GM23338 (cell line): ENCODE results near the gene ABCC5. TPM values are rescaled to one million over a fixed set of nuclear protein-coding genes. Genes with fewer than 3 reads are reported as not detected.

Experiments used
- ATAC-seq: fragments of 200-7000 bp; cut with Tn5 transposase; 3 replicates; pipeline ENCODE4 v1.9.1; 2020
- DNase-seq: peaks from one replicate; pipeline ENCODE4 v3.0.0-alpha.2; 2015; ENCODE audit warnings: low spot score
- H2AFZ ChIP-seq: fragments of 200-600 bp; sonication (generic); 2 replicates; pipeline ENCODE4 v1.8.0; 2016; ENCODE audit warnings: antibody characterized with exemption, mild to moderate bottlenecking, moderate library complexity
- H3F3A ChIP-seq: fragments of 200-600 bp; sonication (generic); replicated peaks from 2 replicates; pipeline ENCODE4 v1.8.0; 2017; ENCODE audit warnings: antibody characterized with exemption, mixed run types, low read depth
- H3K27ac ChIP-seq: fragments of 200-600 bp; sonication (generic); 2 replicates; pipeline ENCODE4 v1.6.1; 2016; ENCODE audit warnings: low read depth
- H3K27me3 ChIP-seq: fragments of 200-600 bp; sonication (generic); 2 replicates; pipeline ENCODE4 v1.8.0; 2016; ENCODE audit warnings: mild to moderate bottlenecking, mixed run types, moderate library complexity; ENCODE audit not compliant: insufficient read depth
- H3K36me3 ChIP-seq: fragments of 200-600 bp; sonication (generic); 2 replicates; pipeline ENCODE4 v1.8.0; 2016; ENCODE audit warnings: mild to moderate bottlenecking; ENCODE audit not compliant: insufficient read depth
- H3K4me1 ChIP-seq: fragments of 200-600 bp; sonication (generic); 2 replicates; pipeline ENCODE4 v1.8.0; 2016; ENCODE audit warnings: mild to moderate bottlenecking, moderate library complexity; ENCODE audit not compliant: insufficient read depth
- H3K4me2 ChIP-seq: fragments of 200-600 bp; sonication (generic); 2 replicates; pipeline ENCODE4 v1.7.1; 2017; ENCODE audit warnings: mixed run types
- H3K4me3 ChIP-seq: fragments of 200-600 bp; sonication (generic); 2 replicates; pipeline ENCODE4 v1.6.1; 2016; ENCODE audit warnings: mixed run types
- H3K79me2 ChIP-seq: fragments of 200-600 bp; sonication (generic); replicated peaks from 2 replicates; pipeline ENCODE4 v1.8.0; 2017; ENCODE audit warnings: mild to moderate bottlenecking; ENCODE audit not compliant: insufficient read depth
- H3K9me2 ChIP-seq: fragments of 200-600 bp; sonication (generic); 2 replicates; pipeline ENCODE4 v1.8.0; 2017; ENCODE audit not compliant: insufficient read depth
- H4K20me1 ChIP-seq: fragments of 200-600 bp; sonication (generic); replicated peaks from 2 replicates; pipeline ENCODE4 v1.8.0; 2017; ENCODE audit warnings: mild to moderate bottlenecking; ENCODE audit not compliant: insufficient read depth
- H3K27ac Mint-ChIP-seq: 2 replicates; pipeline ENCODE4 v1.8.0; 2020; ENCODE audit warnings: inconsistent platforms, mild to moderate bottlenecking, moderate library complexity, mixed read lengths
- H3K27me3 Mint-ChIP-seq: 3 replicates; pipeline ENCODE4 v1.8.0; 2022; ENCODE audit warnings: low read depth, mild to moderate bottlenecking, moderate library complexity, mixed read lengths, inconsistent platforms; ENCODE audit not compliant: insufficient read depth, poor library complexity
- H3K36me3 Mint-ChIP-seq: 3 replicates; pipeline ENCODE4 v1.8.0; 2021; ENCODE audit warnings: low read depth, mild to moderate bottlenecking, inconsistent platforms, moderate library complexity, mixed read lengths
- H3K4me1 Mint-ChIP-seq: 3 replicates; pipeline ENCODE4 v1.8.0; 2020; ENCODE audit warnings: mild to moderate bottlenecking, inconsistent platforms, mixed read lengths
- H3K4me3 Mint-ChIP-seq: 3 replicates; pipeline ENCODE4 v1.8.0; 2021; ENCODE audit warnings: moderate library complexity, mild to moderate bottlenecking, inconsistent platforms, mixed read lengths
- H3K9me3 Mint-ChIP-seq: 3 replicates; pipeline ENCODE4 v1.8.0; 2020; ENCODE audit warnings: moderate library complexity, mild to moderate bottlenecking, inconsistent platforms, mixed read lengths
- CREB1 ChIP-seq: fragments of 250-450 bp; sonication (Bioruptor Pico); IDR thresholded peaks from 2 replicates; pipeline ENCODE4 v1.5.0; 2020; ENCODE audit warnings: low read depth, mild to moderate bottlenecking, moderate library complexity
- EZH2 ChIP-seq: fragments of 200-600 bp; sonication (generic); IDR thresholded peaks from one replicate; pipeline ENCODE4 v1.8.0; 2017; ENCODE audit warnings: antibody characterized with exemption, mild to moderate bottlenecking, low read depth; ENCODE audit not compliant: unreplicated experiment
- EZH2phosphoT487 ChIP-seq: fragments of 200-600 bp; sonication (generic); IDR thresholded peaks from one replicate; pipeline ENCODE4 v1.8.1; 2018; ENCODE audit warnings: antibody characterized with exemption; ENCODE audit not compliant: unreplicated experiment
- JUNB ChIP-seq: IDR thresholded peaks from one replicate; pipeline ENCODE4 v1.6.1; 2016; ENCODE audit warnings: antibody characterized with exemption; ENCODE audit not compliant: unreplicated experiment
- NANOG ChIP-seq: IDR thresholded peaks from 2 replicates; pipeline ENCODE4 v1.6.1; 2016; ENCODE audit warnings: antibody characterized with exemption, borderline replicate concordance
- POLR2AphosphoS5 ChIP-seq: IDR thresholded peaks from 2 replicates; pipeline ENCODE4 v1.6.1; 2016; ENCODE audit warnings: antibody characterized with exemption, low read depth
- STAT1 ChIP-seq: IDR thresholded peaks from one replicate; pipeline ENCODE4 v1.6.1; 2016; ENCODE audit warnings: antibody characterized with exemption; ENCODE audit not compliant: unreplicated experiment
- ZNF114 ChIP-seq: fragments of 250-450 bp; sonication (Bioruptor Pico); IDR thresholded peaks from 2 replicates; pipeline ENCODE4 v1.5.0; 2020; ENCODE audit warnings: mild to moderate bottlenecking, moderate library complexity
- ZNF331 ChIP-seq: fragments of 250-450 bp; sonication (Bioruptor Pico); IDR thresholded peaks from 2 replicates; pipeline ENCODE4 v1.5.0; 2020; ENCODE audit warnings: low read depth, mild to moderate bottlenecking, moderate library complexity
- polyA plus RNA-seq: library from polyadenylated mRNA; unstranded; fragments of >200 nt; fragmentation: Nextera tagmentation; extraction: Ambion mirVana; gene quantifications from 2 replicates; pipeline ENCODE4 v1.2.1, GENCODE V29; 2016
- total RNA-seq: library from RNA; depleted of rRNA; stranded (reverse); fragments of >200 nt; shearing (Covaris generic); gene quantifications from 2 replicates; pipeline ENCODE4 v1.2.3, GENCODE V29; 2014
- TF ChIP-seq, protein P1 (sequence below): IDR thresholded peaks from 2 replicates; pipeline ENCODE4 v1.6.1; 2016; ENCODE audit warnings: antibody characterized with exemption
- TF ChIP-seq, protein P2 (sequence below), 2 experiments: fragments of 200-600 bp in 1 of 2; sonication (generic) in 1 of 2; conservative IDR thresholded peaks; 2 replicates each; pipeline versions ENCODE4 v1.5.1 to v1.6.1; 2016 to 2017; ENCODE audit warnings: antibody characterized with exemption in 2 of 2, low read depth in 2 of 2, mild to moderate bottlenecking in 2 of 2, moderate library complexity in 1 of 2
- TF ChIP-seq, protein P3 (sequence below): IDR thresholded peaks from one replicate; pipeline ENCODE4 v1.6.1; 2018; ENCODE audit warnings: antibody characterized with exemption; ENCODE audit not compliant: unreplicated experiment
- TF ChIP-seq, protein P4 (sequence below): fragments of 250-450 bp; sonication (Bioruptor Pico); IDR thresholded peaks from 2 replicates; pipeline ENCODE4 v1.5.0; 2020; ENCODE audit warnings: mild to moderate bottlenecking, moderate library complexity

Gene ABCC5
- total and polyA plus RNA-seq, 2 experiments from 2014 or later, result 14.0 to 39.9 TPM

DNA sequence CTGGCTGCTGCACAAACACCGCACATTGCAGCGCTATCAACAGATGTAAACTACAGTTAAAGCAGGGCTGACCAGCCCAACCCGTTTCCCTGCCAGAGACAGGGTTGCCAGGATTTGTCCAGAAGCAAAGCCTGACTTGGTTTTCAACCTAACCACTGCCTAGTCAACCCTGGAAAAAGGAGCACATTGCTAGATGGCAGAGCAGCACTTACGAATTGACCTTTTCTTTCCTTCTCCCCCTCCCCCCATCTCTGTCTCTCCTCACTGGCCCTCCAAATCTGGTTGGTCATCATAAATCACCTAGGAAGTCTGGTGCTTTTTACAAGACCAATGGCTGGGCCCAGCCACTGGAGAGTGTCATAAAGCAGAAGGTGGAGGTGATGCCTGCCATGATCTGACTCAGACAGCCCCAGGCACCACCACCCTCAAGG is 51.3 kb downstream of the ABCC5 start:
- Mint-ChIP-seq H3K27ac (peak overlapping the region; percentile 62), H3K36me3 (peaks cover 37% of the 10 kb centered on the region)

More for the DNA sequence above, 51.3 kb downstream of the ABCC5 start:
- Mint-ChIP-seq H3K9me3 (no peaks in the 10 kb centered on the region), H3K4me3 (no peak overlapping the region), H3K4me1 (no peaks in the 10 kb centered on the region), H3K27me3 (no peaks in the 10 kb centered on the region)
- Histone ChIP-seq H3K4me2 (no peak overlapping the region), H3K36me3 (0 out of 2 replicates have a peak, but pooled peaks cover 3% of the 10 kb centered on the region), H3K4me3 (no peak overlapping the region), H3K27ac (no peak overlapping the region), H2AFZ (no peak overlapping the region), H3K9me2 (no peaks in the 10 kb centered on the region), H3K4me1 (no peaks in the 10 kb centered on the region), H4K20me1 (no peaks in the 10 kb centered on the region; the same call in 1 of the 2 replicates), H3K79me2 (no peaks in the 10 kb centered on the region), H3F3A (no peaks in the 10 kb centered on the region), H3K27me3 (no peaks in the 10 kb centered on the region)
- TF ChIP-seq, protein P1, sequence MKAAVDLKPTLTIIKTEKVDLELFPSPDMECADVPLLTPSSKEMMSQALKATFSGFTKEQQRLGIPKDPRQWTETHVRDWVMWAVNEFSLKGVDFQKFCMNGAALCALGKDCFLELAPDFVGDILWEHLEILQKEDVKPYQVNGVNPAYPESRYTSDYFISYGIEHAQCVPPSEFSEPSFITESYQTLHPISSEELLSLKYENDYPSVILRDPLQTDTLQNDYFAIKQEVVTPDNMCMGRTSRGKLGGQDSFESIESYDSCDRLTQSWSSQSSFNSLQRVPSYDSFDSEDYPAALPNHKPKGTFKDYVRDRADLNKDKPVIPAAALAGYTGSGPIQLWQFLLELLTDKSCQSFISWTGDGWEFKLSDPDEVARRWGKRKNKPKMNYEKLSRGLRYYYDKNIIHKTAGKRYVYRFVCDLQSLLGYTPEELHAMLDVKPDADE, result no peak
- TF ChIP-seq, protein P2, sequence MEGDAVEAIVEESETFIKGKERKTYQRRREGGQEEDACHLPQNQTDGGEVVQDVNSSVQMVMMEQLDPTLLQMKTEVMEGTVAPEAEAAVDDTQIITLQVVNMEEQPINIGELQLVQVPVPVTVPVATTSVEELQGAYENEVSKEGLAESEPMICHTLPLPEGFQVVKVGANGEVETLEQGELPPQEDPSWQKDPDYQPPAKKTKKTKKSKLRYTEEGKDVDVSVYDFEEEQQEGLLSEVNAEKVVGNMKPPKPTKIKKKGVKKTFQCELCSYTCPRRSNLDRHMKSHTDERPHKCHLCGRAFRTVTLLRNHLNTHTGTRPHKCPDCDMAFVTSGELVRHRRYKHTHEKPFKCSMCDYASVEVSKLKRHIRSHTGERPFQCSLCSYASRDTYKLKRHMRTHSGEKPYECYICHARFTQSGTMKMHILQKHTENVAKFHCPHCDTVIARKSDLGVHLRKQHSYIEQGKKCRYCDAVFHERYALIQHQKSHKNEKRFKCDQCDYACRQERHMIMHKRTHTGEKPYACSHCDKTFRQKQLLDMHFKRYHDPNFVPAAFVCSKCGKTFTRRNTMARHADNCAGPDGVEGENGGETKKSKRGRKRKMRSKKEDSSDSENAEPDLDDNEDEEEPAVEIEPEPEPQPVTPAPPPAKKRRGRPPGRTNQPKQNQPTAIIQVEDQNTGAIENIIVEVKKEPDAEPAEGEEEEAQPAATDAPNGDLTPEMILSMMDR (conservative IDR thresholded peaks at IDR 0.05; ENCODE audit: low read depth in 2 of 2), result no peak
- TF ChIP-seq NANOG (no peak), CREB1 (CRISPR knock-in tag) (no peak), JUNB (no peak), STAT1 (no peak), ZNF331 (CRISPR knock-in tag) (no peak), ZNF114 (CRISPR knock-in tag) (no peak), POLR2AphosphoS5 (no peak), EZH2 (no peak), EZH2phosphoT487 (no peak)
- TF ChIP-seq, protein P3, sequence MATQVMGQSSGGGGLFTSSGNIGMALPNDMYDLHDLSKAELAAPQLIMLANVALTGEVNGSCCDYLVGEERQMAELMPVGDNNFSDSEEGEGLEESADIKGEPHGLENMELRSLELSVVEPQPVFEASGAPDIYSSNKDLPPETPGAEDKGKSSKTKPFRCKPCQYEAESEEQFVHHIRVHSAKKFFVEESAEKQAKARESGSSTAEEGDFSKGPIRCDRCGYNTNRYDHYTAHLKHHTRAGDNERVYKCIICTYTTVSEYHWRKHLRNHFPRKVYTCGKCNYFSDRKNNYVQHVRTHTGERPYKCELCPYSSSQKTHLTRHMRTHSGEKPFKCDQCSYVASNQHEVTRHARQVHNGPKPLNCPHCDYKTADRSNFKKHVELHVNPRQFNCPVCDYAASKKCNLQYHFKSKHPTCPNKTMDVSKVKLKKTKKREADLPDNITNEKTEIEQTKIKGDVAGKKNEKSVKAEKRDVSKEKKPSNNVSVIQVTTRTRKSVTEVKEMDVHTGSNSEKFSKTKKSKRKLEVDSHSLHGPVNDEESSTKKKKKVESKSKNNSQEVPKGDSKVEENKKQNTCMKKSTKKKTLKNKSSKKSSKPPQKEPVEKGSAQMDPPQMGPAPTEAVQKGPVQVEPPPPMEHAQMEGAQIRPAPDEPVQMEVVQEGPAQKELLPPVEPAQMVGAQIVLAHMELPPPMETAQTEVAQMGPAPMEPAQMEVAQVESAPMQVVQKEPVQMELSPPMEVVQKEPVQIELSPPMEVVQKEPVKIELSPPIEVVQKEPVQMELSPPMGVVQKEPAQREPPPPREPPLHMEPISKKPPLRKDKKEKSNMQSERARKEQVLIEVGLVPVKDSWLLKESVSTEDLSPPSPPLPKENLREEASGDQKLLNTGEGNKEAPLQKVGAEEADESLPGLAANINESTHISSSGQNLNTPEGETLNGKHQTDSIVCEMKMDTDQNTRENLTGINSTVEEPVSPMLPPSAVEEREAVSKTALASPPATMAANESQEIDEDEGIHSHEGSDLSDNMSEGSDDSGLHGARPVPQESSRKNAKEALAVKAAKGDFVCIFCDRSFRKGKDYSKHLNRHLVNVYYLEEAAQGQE, result no peak
- TF ChIP-seq, protein P4, sequence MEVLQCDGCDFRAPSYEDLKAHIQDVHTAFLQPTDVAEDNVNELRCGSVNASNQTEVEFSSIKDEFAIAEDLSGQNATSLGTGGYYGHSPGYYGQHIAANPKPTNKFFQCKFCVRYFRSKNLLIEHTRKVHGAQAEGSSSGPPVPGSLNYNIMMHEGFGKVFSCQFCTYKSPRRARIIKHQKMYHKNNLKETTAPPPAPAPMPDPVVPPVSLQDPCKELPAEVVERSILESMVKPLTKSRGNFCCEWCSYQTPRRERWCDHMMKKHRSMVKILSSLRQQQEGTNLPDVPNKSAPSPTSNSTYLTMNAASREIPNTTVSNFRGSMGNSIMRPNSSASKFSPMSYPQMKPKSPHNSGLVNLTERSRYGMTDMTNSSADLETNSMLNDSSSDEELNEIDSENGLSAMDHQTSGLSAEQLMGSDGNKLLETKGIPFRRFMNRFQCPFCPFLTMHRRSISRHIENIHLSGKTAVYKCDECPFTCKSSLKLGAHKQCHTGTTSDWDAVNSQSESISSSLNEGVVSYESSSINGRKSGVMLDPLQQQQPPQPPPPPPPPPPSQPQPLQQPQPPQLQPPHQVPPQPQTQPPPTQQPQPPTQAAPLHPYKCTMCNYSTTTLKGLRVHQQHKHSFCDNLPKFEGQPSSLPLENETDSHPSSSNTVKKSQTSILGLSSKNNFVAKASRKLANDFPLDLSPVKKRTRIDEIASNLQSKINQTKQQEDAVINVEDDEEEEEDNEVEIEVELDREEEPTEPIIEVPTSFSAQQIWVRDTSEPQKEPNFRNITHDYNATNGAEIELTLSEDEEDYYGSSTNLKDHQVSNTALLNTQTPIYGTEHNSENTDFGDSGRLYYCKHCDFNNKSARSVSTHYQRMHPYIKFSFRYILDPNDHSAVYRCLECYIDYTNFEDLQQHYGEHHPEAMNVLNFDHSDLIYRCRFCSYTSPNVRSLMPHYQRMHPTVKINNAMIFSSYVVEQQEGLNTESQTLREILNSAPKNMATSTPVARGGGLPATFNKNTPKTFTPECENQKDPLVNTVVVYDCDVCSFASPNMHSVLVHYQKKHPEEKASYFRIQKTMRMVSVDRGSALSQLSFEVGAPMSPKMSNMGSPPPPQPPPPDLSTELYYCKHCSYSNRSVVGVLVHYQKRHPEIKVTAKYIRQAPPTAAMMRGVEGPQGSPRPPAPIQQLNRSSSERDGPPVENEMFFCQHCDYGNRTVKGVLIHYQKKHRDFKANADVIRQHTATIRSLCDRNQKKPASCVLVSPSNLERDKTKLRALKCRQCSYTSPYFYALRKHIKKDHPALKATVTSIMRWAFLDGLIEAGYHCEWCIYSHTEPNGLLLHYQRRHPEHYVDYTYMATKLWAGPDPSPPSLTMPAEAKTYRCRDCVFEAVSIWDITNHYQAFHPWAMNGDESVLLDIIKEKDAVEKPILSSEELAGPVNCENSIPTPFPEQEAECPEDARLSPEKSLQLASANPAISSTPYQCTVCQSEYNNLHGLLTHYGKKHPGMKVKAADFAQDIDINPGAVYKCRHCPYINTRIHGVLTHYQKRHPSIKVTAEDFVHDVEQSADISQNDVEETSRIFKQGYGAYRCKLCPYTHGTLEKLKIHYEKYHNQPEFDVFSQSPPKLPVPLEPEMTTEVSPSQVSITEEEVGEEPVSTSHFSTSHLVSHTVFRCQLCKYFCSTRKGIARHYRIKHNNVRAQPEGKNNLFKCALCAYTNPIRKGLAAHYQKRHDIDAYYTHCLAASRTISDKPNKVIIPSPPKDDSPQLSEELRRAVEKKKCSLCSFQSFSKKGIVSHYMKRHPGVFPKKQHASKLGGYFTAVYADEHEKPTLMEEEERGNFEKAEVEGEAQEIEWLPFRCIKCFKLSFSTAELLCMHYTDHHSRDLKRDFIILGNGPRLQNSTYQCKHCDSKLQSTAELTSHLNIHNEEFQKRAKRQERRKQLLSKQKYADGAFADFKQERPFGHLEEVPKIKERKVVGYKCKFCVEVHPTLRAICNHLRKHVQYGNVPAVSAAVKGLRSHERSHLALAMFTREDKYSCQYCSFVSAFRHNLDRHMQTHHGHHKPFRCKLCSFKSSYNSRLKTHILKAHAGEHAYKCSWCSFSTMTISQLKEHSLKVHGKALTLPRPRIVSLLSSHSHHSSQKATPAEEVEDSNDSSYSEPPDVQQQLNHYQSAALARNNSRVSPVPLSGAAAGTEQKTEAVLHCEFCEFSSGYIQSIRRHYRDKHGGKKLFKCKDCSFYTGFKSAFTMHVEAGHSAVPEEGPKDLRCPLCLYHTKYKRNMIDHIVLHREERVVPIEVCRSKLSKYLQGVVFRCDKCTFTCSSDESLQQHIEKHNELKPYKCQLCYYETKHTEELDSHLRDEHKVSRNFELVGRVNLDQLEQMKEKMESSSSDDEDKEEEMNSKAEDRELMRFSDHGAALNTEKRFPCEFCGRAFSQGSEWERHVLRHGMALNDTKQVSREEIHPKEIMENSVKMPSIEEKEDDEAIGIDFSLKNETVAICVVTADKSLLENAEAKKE (CRISPR knock-in tag), result no peak
- DNase-seq, result no peak
- ATAC-seq, result no peak
